ENCODE measurements around the gene NTN5. TPM values are rescaled to one million over a fixed set of nuclear protein-coding genes. Genes with fewer than 3 reads are reported as not detected.

Gene NTN5
- total and polyA plus RNA-seq, 2 of the 4 experiments (the other 2 are of a cell fraction) = 0.19 TPM; not detected in 1

- in situ Hi-C loops (cut with MboI; ENCODE audit: low sequenced_read_pairs) (no loop called here), dilution Hi-C loops (cut with HindIII; ENCODE audit: low sequenced_read_pairs, unreplicated experiment) (no loop called here)
Measured at GRCh38 chr19:48630296-48631063, 42.3 kb downstream of the NTN5 start.

More at GRCh38 chr19:48630296-48631063, 42.3 kb downstream of the NTN5 start:
- no peak overlapping the region for H3K4me3 ChIP-seq (ENCODE audit: insufficient read depth, low read depth, low read length)
- no peak overlapping the region for H2AK5ac ChIP-seq (ENCODE audit: low read depth, low read length)
- no peak overlapping the region for H3K56ac ChIP-seq (ENCODE audit: extremely low read depth, insufficient read depth, low read length)
- no peak overlapping the region; the same call in 1 of the 2 replicates for H3K4me2 ChIP-seq (ENCODE audit: low read depth, low read length)
- H3K18ac ChIP-seq (ENCODE audit: low read depth, low read length) = no peak overlapping the region
- no peaks in the 10 kb centered on the region for H4K20me1 ChIP-seq (ENCODE audit: insufficient read depth, low read length)
- H4K91ac ChIP-seq (ENCODE audit: insufficient read depth, low read depth, low read length) = no peak overlapping the region; the same call in 1 of the 2 replicates
- ATAC-seq (ENCODE audit: low read depth) (peak; percentile 9), DNase-seq (no peak)
- H3K9me1 ChIP-seq (ENCODE audit: insufficient read depth, low read length) = peaks cover 23% of the 10 kb centered on the region
- peak overlapping the region in 1 of 2 experiments; percentile 59; a peak in 1 of 4 replicates for H4K8ac ChIP-seq (ENCODE audit: low read depth in 2 of 2, low read length in 2 of 2)
- H3K79me1 ChIP-seq (ENCODE audit: low read depth in 1 of 2, low read length in 2 of 2) = peaks cover 0 to 15% of the 10 kb centered on the region in 2 experiments; a peak in 3 of 4 replicates
- WGBS, 2 experiments (ENCODE audit: extremely low coverage in 2 of 2, insufficient read length in 1 of 2) = 14% methylated on average over 12 of the region's 47 CpGs; no CpG with 5 or more reads in 1 of the 2 experiments
- TF ChIP-seq CTCF (conservative IDR thresholded peaks at IDR 0.05; ENCODE audit: low read depth, low read length) = peak; percentile 13; the same call in 1 of the 2 replicates
- no peak for TF ChIP-seq FOS (IDR thresholded peaks at IDR 0.05; ENCODE audit: low read depth, low read length)
- no peaks in the 10 kb centered on the region for H3K9me3 ChIP-seq (ENCODE audit: control insufficient read depth, insufficient read depth, low read length)
- no peak overlapping the region for H3K23ac ChIP-seq (ENCODE audit: low read depth, low read length)
- H3K4ac ChIP-seq (ENCODE audit: low read depth, low read length) = peak overlapping the region; percentile 5; the same call in 1 of the 2 replicates
- H3K27me3 ChIP-seq (ENCODE audit: control insufficient read depth, insufficient read depth, low read length) = no peaks in the 10 kb centered on the region
- intact Hi-C loops (cut with micrococcal nuclease) = no loop called here
- H4K5ac ChIP-seq (ENCODE audit: low read depth, low read length) = no peak overlapping the region; the same call in 1 of the 2 replicates
- H3K4me1 ChIP-seq (ENCODE audit: control insufficient read depth, insufficient read depth, low read length) = peaks cover 39% of the 10 kb centered on the region
- H2BK5ac ChIP-seq (ENCODE audit: low read depth, low read length, poor library complexity, severe bottlenecking) = no peak overlapping the region
- no peak overlapping the region for H2BK120ac ChIP-seq (ENCODE audit: low read depth, low read length)
- H3K36me3 ChIP-seq (ENCODE audit: control insufficient read depth, insufficient read depth, low read length) = peaks cover 6% of the 10 kb centered on the region; the same call in 1 of the 2 replicates
- no peak overlapping the region for H3K9ac ChIP-seq (ENCODE audit: low read depth, low read length)
- no peak overlapping the region; the same call in 1 of the 2 replicates for H3K27ac ChIP-seq (ENCODE audit: insufficient read depth, low read length)
- no peak overlapping the region for H3K14ac ChIP-seq (replicated peaks; ENCODE audit: low read depth, low read length)
- H2BK20ac ChIP-seq (ENCODE audit: low read depth, low read length) = no peak overlapping the region
- BruUV-seq (replicated peaks) = no TSS peak
- ChIA-PET CTCF (no interaction called here), POLR2A (ENCODE audit: unreplicated experiment) (interaction anchor here (0.5 kb wide), 1 partner anchor 907 kb away, joined by 5 read pairs; no protein-coding TSS in a partner anchor)
- H2AK9ac ChIP-seq (replicated peaks; ENCODE audit: low read depth, low read length, poor library complexity) = peak overlapping the region; percentile 79
- H2BK15ac ChIP-seq (ENCODE audit: low read depth, low read length) = no peak overlapping the region
- H2AFZ ChIP-seq (replicated peaks; ENCODE audit: low read length, poor library complexity) = peak overlapping the region; percentile 46

All from IMR-90 (cell line).